HUES64 (cell line): Measurements from ENCODE around the gene A2ML1.

Source experiments
- H3K27ac ChIP-seq: 2 replicates; pipeline ENCODE4 v1.7.0; 2013; ENCODE audit warnings: low read depth, low read length, inconsistent platforms
- H3K27me3 ChIP-seq: 2 replicates; pipeline ENCODE4 v1.6.1; 2013; ENCODE audit warnings: mild to moderate bottlenecking, low read length; ENCODE audit not compliant: insufficient read depth
- H3K36me3 ChIP-seq: 2 replicates; pipeline ENCODE4 v1.6.1; 2013; ENCODE audit warnings: mild to moderate bottlenecking, low read length; ENCODE audit not compliant: insufficient read depth
- H3K4me1 ChIP-seq: 2 replicates; pipeline ENCODE4 v1.6.1; 2013; ENCODE audit warnings: mild to moderate bottlenecking, low read length, moderate library complexity; ENCODE audit not compliant: insufficient read depth
- H3K4me3 ChIP-seq: 2 replicates; pipeline ENCODE4 v1.5.1; 2013; ENCODE audit warnings: mild to moderate bottlenecking, low read length, moderate library complexity
- H3K9ac ChIP-seq: 2 replicates; pipeline ENCODE4 v1.6.1; 2013; ENCODE audit warnings: mild to moderate bottlenecking, low read depth, low read length
- H3K9me3 ChIP-seq: 2 replicates; pipeline ENCODE4 v1.6.1; 2013; ENCODE audit warnings: low read depth, low read length; ENCODE audit not compliant: insufficient read depth
- WGBS: fragments of 150-250, 120-280 bp; methylation state at CpG from one replicate; pipeline ENCODE4 v1.1.7; 2013; ENCODE audit warnings: missing lambda C conversion rate; 5-methylcytosine and 5-hydroxymethylcytosine counted together

Gene A2ML1

DNA sequence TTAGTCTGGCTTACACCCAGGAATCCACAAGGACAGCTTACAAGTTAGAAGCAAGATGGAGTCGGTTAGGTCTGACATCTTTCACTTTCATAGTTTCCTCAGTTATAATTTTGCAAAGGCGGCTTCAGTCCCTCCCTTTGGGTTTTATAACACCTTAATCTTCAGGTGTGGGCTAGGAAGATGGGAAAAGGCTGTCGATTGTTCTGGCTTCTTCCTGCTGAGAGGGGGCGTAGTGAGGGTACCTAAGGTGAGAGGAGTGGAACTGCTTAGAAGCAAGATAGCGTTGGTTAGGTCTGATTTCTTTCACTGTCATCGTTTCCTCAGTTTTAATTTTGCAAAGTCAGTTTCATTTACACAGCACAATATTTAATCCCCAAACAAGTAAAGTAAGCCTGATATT is 10.1 kb downstream of the A2ML1 start:
- H3K36me3 ChIP-seq = no peaks in the 10 kb centered on the region
- H3K9ac ChIP-seq = no peak overlapping the region
- no peaks in the 10 kb centered on the region for H3K9me3 ChIP-seq
- 74% methylated on average over 6 of the region's 6 CpGs for WGBS
- no peak overlapping the region for H3K4me3 ChIP-seq
- H3K4me1 ChIP-seq = peaks cover 43% of the 10 kb centered on the region
- no peak overlapping the region for H3K27ac ChIP-seq
- no peaks in the 10 kb centered on the region for H3K27me3 ChIP-seq

GRCh38 chr12:8834230-8834629 is 11.8 kb downstream of the A2ML1 start:
- no peaks in the 10 kb centered on the region; the same call in 1 of the 2 replicates for H3K36me3 ChIP-seq
- 21% methylated on average over 1 of the region's 1 CpG for WGBS
- H3K27me3 ChIP-seq = no peaks in the 10 kb centered on the region
- H3K9me3 ChIP-seq = no peaks in the 10 kb centered on the region
- peaks cover 34% of the 10 kb centered on the region for H3K4me1 ChIP-seq
- no peak overlapping the region for H3K9ac ChIP-seq
- peak overlapping the region; percentile 31; the same call in 1 of the 2 replicates for H3K27ac ChIP-seq
- 0 out of 2 replicates have a peak overlapping the region, but pooled peaks have one; percentile 5 for H3K4me3 ChIP-seq

- 94% methylated on average over 9 of the region's 9 CpGs for WGBS
- peaks cover 4% of the 10 kb centered on the region; the same call in 1 of the 2 replicates for H3K36me3 ChIP-seq
- H3K4me1 ChIP-seq = peaks cover 22% of the 10 kb centered on the region
- no peaks in the 10 kb centered on the region for H3K27me3 ChIP-seq
- H3K9ac ChIP-seq = no peak overlapping the region
- no peak overlapping the region for H3K4me3 ChIP-seq
- H3K27ac ChIP-seq = no peak overlapping the region
- no peaks in the 10 kb centered on the region for H3K9me3 ChIP-seq
These were observed 14.9 kb downstream of the A2ML1 start for GRCh38 chr12:8837291-8837690.

DNA sequence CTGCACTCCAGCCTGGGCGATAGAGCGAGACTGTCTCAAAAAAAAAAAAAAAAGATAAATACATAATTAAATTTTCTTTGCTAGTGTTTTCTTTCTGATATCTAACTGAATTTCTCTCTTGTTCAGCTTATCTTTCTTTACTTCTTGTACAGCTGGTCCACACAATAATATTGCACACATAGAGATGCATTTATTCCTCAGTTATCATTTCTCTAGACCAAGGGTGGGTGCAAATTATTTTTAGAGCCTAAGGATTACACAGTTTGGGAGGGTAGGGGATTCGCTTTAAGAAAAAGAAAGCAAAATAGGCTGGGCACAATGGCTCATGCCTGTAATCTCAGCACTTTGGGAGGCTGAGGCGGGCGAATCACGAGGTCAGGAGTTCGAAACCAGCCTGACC is 17.9 kb downstream of the A2ML1 start:
- no peaks in the 10 kb centered on the region for H3K27me3 ChIP-seq
- H3K4me3 ChIP-seq = no peak overlapping the region
- WGBS = 89% methylated on average over 6 of the region's 7 CpGs
- H3K9me3 ChIP-seq = no peaks in the 10 kb centered on the region
- H3K36me3 ChIP-seq = peaks cover 4% of the 10 kb centered on the region; the same call in 1 of the 2 replicates
- H3K9ac ChIP-seq = no peak overlapping the region
- no peaks in the 10 kb centered on the region for H3K4me1 ChIP-seq
- H3K27ac ChIP-seq = no peak overlapping the region

GRCh38 chr12:8840938-8841633 is 18.7 kb downstream of the A2ML1 start:
- no peak overlapping the region for H3K27ac ChIP-seq
- H3K36me3 ChIP-seq = peaks cover 4% of the 10 kb centered on the region; the same call in 1 of the 2 replicates
- H3K4me3 ChIP-seq = no peak overlapping the region
- H3K9me3 ChIP-seq = no peaks in the 10 kb centered on the region
- no peaks in the 10 kb centered on the region for H3K4me1 ChIP-seq
- 87% methylated on average over 7 of the region's 8 CpGs for WGBS
- H3K27me3 ChIP-seq = no peaks in the 10 kb centered on the region
- no peak overlapping the region for H3K9ac ChIP-seq

DNA sequence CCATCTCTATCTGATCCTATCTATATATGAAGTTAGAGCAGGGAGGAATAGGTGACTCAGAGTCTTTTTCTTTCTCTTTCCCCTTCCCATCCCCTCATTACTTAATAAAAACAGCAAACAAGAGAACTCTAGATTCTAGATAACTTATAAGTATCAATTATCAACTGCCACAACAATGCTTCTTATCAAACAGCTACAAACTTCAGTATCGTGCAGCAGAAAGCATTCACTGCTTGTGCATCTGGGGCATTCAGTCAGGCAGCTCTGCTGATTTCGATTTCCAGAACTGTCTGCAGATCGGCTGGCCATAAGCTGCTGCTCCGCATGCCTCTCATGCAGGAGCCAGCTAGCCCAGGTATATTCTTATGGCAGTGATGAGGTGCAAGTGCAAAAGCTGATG is 19.4 kb downstream of the A2ML1 start:
- 94% methylated on average over 4 of the region's 4 CpGs for WGBS
- no peaks in the 10 kb centered on the region for H3K4me1 ChIP-seq
- no peaks in the 10 kb centered on the region for H3K27me3 ChIP-seq
- no peak overlapping the region for H3K9ac ChIP-seq
- H3K9me3 ChIP-seq = no peaks in the 10 kb centered on the region
- H3K36me3 ChIP-seq = peaks cover 4% of the 10 kb centered on the region; the same call in 1 of the 2 replicates
- H3K4me3 ChIP-seq = no peak overlapping the region
- no peak overlapping the region for H3K27ac ChIP-seq

GRCh38 chr12:8844665-8845064 is 22.2 kb downstream of the A2ML1 start:
- H3K27me3 ChIP-seq = no peaks in the 10 kb centered on the region
- peaks cover 4% of the 10 kb centered on the region; the same call in 1 of the 2 replicates for H3K36me3 ChIP-seq
- WGBS = 83% methylated on average over 10 of the region's 11 CpGs
- no peaks in the 10 kb centered on the region for H3K9me3 ChIP-seq
- H3K4me3 ChIP-seq = no peak overlapping the region
- no peaks in the 10 kb centered on the region for H3K4me1 ChIP-seq
- no peak overlapping the region for H3K9ac ChIP-seq
- H3K27ac ChIP-seq = no peak overlapping the region

GRCh38 chr12:8846305-8846704 is 23.9 kb downstream of the A2ML1 start:
- no peak overlapping the region for H3K9ac ChIP-seq
- H3K27me3 ChIP-seq = no peaks in the 10 kb centered on the region
- H3K27ac ChIP-seq = no peak overlapping the region
- WGBS = 91% methylated on average over 2 of the region's 3 CpGs
- no peak overlapping the region for H3K4me3 ChIP-seq
- no peaks in the 10 kb centered on the region for H3K9me3 ChIP-seq
- H3K36me3 ChIP-seq = no peaks in the 10 kb centered on the region; the same call in 1 of the 2 replicates
- no peaks in the 10 kb centered on the region for H3K4me1 ChIP-seq

GRCh38 chr12:8847435-8847834 is 25.0 kb downstream of the A2ML1 start:
- Histone ChIP-seq H3K36me3 (peaks cover 4% of the 10 kb centered on the region; the same call in 1 of the 2 replicates), H3K4me3 (no peak overlapping the region), H3K4me1 (no peaks in the 10 kb centered on the region), H3K27me3 (no peaks in the 10 kb centered on the region), H3K9ac (no peak overlapping the region), H3K9me3 (no peaks in the 10 kb centered on the region), H3K27ac (no peak overlapping the region)
- WGBS = 95% methylated on average over 6 of the region's 6 CpGs

GRCh38 chr12:8849876-8850275 is 27.5 kb downstream of the A2ML1 start:
- Histone ChIP-seq H3K9ac (no peak overlapping the region), H3K9me3 (no peaks in the 10 kb centered on the region), H3K27me3 (no peaks in the 10 kb centered on the region), H3K4me3 (no peak overlapping the region), H3K36me3 (peaks cover 4% of the 10 kb centered on the region; the same call in 1 of the 2 replicates), H3K4me1 (no peaks in the 10 kb centered on the region), H3K27ac (no peak overlapping the region)
- WGBS = 92% methylated on average over 5 of the region's 5 CpGs

GRCh38 chr12:8852119-8852518 is 29.7 kb downstream of the A2ML1 start:
- 80% methylated on average over 7 of the region's 7 CpGs for WGBS
- H3K27ac ChIP-seq = no peak overlapping the region
- no peak overlapping the region for H3K4me3 ChIP-seq
- H3K4me1 ChIP-seq = no peaks in the 10 kb centered on the region
- H3K27me3 ChIP-seq = no peaks in the 10 kb centered on the region
- no peaks in the 10 kb centered on the region for H3K9me3 ChIP-seq
- H3K36me3 ChIP-seq = peaks cover 4% of the 10 kb centered on the region; the same call in 1 of the 2 replicates
- H3K9ac ChIP-seq = no peak overlapping the region
